HFF-Myc (cell line): Measurements from ENCODE around the gene PARD3.
"Not testable (repeated sequence)": the region's sequence is repeated elsewhere in the genome, so short reads cannot be mapped to it uniquely, and the experiment has no call there.

Experiments used
- DNase-seq: peaks from one replicate; pipeline ENCODE4 v3.0.0-alpha.2; 2011; ENCODE audit warnings: low read depth; ENCODE audit errors: extremely low read depth
- H3K4me3 ChIP-seq: replicated peaks from 2 replicates; pipeline ENCODE4 v1.5.1; 2011; ENCODE audit warnings: low read depth, mild to moderate bottlenecking, control low read depth, low read length
- TF ChIP-seq, protein P1 (sequence below): IDR thresholded peaks from 2 replicates; pipeline ENCODE4 v1.5.1; 2012; ENCODE audit warnings: mild to moderate bottlenecking, low read depth, low read length, control low read depth; ENCODE audit errors: missing control alignments

PARD3 gene

DNA sequence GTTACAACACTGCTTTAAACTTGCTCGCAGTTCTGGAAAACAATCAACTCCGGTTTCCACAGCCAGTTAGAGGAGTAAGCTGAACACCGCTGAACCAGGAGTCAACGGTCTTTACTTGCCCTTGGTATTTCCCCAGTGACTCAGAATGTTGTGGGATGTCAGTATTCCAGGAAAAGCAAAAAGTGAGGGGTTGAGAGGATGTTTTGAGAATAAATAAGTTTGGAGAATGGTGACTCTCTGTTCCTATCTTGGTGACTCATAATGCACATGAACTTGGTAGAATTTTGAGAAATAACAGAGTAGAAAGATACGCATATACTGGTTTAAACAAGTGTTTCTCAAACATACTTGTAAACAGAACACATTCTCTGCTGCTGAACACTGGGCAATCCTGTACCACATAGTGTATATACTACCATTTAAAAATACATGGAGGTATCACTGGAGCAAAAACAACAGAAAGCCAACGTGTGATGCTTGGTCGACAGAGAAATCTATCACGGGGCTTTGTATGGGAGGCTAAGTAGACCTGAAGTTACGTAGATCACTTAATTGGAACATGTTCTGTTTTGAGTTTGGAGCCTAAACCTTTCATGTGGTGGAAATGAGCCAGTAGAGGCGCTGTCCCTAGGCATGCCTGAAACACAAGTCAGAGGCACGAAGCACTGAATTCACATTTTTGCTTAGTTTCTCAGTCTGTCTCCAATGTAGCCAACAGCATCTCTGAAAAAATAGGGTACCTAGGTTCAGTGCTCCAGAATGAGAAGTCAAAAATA is 534.3 kb downstream of the PARD3 start:
- DNase-seq = peak; percentile 84

DNA sequence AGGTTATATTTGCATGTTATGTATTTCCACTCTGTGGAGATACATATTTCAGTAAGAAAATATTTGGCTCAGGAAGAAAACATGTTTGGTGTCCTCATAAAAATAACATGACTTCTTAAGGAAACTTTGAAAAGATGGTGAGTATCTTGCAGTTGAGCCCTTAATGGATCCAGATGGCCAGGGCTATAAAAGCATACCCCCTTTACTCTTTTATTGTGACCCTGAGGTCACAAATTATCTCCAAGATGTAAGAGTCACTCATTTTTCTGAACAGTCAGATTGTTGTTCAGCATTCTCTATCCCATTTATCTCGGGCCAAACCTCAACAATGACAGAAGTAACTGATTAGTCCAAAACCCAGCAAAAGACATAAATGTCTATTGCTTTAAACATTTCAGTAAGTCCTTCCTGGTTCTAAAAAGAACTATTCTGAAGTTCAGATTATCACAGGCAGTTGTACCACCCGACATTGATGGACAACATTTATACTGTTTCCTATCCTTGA is 539.4 kb downstream of the PARD3 start:
- TF ChIP-seq, protein P1, sequence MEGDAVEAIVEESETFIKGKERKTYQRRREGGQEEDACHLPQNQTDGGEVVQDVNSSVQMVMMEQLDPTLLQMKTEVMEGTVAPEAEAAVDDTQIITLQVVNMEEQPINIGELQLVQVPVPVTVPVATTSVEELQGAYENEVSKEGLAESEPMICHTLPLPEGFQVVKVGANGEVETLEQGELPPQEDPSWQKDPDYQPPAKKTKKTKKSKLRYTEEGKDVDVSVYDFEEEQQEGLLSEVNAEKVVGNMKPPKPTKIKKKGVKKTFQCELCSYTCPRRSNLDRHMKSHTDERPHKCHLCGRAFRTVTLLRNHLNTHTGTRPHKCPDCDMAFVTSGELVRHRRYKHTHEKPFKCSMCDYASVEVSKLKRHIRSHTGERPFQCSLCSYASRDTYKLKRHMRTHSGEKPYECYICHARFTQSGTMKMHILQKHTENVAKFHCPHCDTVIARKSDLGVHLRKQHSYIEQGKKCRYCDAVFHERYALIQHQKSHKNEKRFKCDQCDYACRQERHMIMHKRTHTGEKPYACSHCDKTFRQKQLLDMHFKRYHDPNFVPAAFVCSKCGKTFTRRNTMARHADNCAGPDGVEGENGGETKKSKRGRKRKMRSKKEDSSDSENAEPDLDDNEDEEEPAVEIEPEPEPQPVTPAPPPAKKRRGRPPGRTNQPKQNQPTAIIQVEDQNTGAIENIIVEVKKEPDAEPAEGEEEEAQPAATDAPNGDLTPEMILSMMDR = no peak
- no peak overlapping the region for H3K4me3 ChIP-seq
- DNase-seq = no peak

More for the DNA sequence above, 534.3 kb downstream of the PARD3 start:
- H3K4me3 ChIP-seq = no peak overlapping the region
- TF ChIP-seq, protein P1 = peak; percentile 34

DNA sequence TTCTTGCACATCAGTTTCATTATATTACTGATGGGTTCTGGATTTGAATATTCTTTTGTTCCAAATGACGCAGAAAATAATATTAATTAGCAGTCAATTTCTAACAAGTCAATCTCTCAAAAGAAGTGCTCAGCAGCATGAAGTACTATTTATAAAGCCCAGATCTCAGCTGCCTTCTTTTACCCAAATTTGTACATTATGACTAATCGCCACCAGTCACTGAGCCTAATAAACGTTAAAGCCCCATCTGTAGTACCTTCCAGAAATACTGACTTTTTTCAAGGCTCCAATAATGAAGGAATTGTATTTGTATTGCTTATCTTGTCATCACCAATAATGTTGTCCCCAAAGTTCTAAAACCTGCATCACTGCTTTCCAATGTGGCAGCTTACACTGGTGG is 540.2 kb downstream of the PARD3 start:
- DNase-seq = no peak
- TF ChIP-seq, protein P1 = no peak
- H3K4me3 ChIP-seq = no peak overlapping the region

DNA sequence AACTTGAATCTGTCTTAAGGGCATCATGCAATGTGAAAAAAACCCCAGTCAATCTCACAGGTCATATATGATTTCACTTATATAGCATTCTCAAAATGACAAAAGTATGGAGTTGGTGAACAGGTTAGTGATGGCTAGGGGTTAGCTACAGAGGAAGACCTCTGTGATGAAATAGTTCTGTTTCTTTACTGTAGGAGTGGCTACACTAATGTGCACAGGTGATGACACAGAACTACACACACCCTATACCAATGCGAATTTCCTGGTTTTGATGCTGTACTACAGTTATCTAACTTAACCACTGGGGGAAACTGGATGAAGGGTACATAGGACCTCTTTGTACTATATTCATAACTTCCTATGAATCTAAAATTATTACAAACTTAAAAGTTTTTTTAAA is 541.8 kb downstream of the PARD3 start:
- H3K4me3 ChIP-seq = no peak overlapping the region
- TF ChIP-seq, protein P1 = no peak
- no peak for DNase-seq

DNA sequence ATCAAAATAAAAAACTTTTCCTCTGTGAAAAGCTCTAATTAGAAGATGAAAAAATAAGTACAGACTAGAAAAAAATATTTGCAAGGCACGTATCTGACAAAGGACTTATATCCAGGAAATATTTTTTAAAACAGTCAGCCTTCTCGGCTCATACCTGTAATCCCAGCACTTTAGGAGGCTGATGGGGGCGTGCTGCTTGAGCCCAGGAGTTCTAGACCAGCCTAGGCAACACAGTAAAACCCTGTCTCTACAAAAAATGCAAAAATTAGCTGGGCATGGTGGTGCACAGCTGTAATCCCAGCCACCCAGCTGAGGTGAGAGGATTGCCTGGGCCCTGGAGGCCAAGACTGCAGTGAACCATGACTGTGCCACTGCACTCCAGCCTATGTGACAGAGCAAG is 542.8 kb downstream of the PARD3 start:
- H3K4me3 ChIP-seq = no peak overlapping the region
- TF ChIP-seq, protein P1 = no peak
- no peak for DNase-seq

DNA sequence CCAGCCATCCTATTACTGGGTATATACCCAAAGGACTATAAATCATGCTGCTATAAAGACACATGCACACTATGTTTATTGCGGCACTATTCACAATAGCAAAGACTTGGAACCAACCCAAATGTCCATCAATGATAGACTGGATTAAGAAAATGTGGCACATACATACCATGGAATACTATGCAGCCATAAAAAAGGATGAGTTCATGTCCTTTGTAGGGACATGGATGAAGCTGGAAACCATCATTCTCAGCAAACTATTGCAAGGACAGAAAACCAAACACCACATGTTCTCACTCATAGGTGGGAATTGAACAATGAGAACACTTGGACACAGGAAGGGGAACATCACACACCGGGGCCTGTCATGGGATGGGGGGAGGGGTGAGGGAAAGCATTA is 546.7 kb downstream of the PARD3 start:
- H3K4me3 ChIP-seq, DNase-seq: not testable (repeated sequence)

DNA sequence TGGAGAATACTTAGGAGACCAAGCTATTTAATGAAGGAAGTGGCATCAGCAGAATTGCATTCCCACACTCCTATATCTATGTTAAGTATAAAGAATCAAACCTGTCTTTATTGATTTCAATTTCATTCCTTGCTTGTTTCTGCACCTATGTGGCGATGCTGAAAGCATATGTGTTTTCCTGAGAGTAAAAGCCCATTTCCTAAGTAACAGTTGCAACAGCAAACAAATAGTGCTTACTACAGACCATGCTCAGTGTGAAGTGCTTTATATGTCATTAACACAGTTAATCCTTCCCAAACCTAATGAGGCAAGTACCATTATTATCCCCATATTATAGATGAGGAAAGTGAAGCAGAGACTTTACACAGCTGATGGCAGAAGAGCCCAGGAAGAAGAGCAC is 552.1 kb downstream of the PARD3 start:
- DNase-seq = no peak
- H3K4me3 ChIP-seq = no peak overlapping the region
- TF ChIP-seq, protein P1 = no peak
